A673 (cell line): ENCODE data around the gene STIP1.

Experiments used
- CTCF ChIP-seq: fragments of 300-800, 200-600 bp; sonication (generic); conservative IDR thresholded peaks from 2 replicates; pipeline ENCODE4 v1.5.1; 2017; ENCODE audit warnings: low read depth, mild to moderate bottlenecking, antibody characterized with exemption, low read length, moderate library complexity, mixed read lengths
- EZH2 ChIP-seq: fragments of 200-600 bp; sonication (generic); IDR thresholded peaks from 2 replicates; pipeline ENCODE4 v1.6.1; 2017; ENCODE audit warnings: borderline replicate concordance, low read depth, mild to moderate bottlenecking, mixed read lengths, antibody characterized with exemption, low read length; ENCODE audit not compliant: poor library complexity, severe bottlenecking

DNA sequence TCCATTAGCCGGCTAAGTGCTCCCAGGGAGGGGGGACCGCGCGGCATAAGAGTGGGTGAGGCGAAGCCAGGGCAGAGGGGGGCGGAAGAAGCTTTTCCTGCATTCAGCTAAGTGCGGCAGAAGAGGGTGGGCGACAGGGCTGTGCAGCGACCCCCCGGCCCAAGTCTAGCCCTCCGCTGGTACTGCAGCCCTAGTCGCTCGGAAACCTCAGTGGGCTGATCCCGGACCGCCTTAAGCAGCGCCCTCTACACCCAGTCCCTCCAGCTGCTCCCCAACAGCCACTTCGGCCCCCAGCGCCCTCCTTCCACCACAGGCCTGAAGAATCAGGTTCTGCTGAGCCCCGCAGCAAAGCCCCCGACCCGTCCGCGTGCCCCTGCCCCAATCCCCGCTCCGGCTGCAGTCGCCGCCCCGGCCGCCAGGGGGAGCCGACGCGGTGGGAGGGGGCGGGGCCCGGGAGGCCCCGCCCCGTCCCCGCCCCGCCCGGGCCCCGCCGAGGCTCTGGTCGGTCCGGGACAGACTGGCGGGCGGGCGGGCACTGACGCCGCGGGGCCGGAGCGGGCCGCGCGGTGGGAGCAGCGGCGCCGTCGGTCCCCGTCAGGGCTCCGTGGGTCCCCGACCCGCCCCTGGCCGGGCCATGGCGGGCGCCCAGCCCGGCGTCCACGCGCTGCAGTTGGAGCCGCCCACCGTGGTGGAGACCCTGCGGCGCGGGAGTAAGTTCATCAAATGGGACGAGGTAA is 65.2 kb downstream of the STIP1 start, which contains the start of gene PLCB3:
- TF ChIP-seq CTCF = peak; percentile 78
- no peak for TF ChIP-seq EZH2
